ENCODE measurements around the gene AIG1. TPM values are rescaled to one million over a fixed set of nuclear protein-coding genes. Genes with fewer than 3 reads are reported as not detected.

The AIG1 gene
- total and polyA plus RNA-seq, 2 of the 13 experiments (the other 11 are each of a cell fraction or from before 2014, with no cell fraction given) = 115 to 197 TPM

DNA sequence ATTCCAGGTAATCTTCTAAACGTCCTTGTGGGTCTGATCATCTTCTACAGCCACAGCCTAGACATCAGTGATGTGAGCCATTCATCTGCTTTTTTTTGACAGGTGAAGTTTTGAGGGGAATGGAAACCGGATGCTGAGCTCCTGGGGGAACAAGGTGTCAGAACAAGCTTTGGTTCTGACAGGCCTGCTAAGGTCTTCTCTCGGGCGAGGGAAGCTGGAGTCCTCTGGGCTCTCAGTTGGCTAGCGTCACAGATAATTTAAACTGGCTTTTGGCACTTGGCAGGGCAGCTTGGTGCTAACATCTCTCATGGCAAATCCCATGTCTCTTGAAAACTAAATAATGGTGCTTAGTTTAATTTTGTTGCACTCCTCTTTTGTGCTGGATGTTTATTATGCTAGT is 8.4 kb upstream of the AIG1 start:
- H3K4me3 ChIP-seq (replicated peaks in 1 of 3; ENCODE audit: insufficient read depth in 1 of 3, low read depth in 2 of 3, low read length in 3 of 3) = no peak overlapping the region
- no peaks in the 10 kb centered on the region for H3K79me2 ChIP-seq (ENCODE audit: insufficient read depth, low read length)
- H3K27me3 ChIP-seq (ENCODE audit: control insufficient read depth in 1 of 2, insufficient read depth in 2 of 2, low read length in 2 of 2) = no peaks in the 10 kb centered on the region
- CTCF ChIA-PET (ENCODE audit: low intra/inter-chr PET ratio, low total read pairs) = no interaction called here
- BruUV-seq (replicated peaks) = no TSS peak
- H4K20me1 ChIP-seq (ENCODE audit: insufficient read depth, low read length) = no peaks in the 10 kb centered on the region
- no peaks in the 10 kb centered on the region for H3K4me1 ChIP-seq (ENCODE audit: insufficient read depth, low read length)
- peaks cover 1 to 10% of the 10 kb centered on the region in 2 experiments; a peak in 2 of 5 replicates for H3K36me3 ChIP-seq (replicated peaks in 1 of 2; ENCODE audit: control insufficient read depth in 1 of 2, insufficient read depth in 2 of 2, low read length in 2 of 2)
- WGBS (ENCODE audit: low lambda C conversion rate) = 91% methylated on average over 5 of the region's 5 CpGs
- FAIRE-seq (no peak), DNase-seq (ENCODE audit: low spot score) (no peak), ATAC-seq (no peak)
- POLR2A ChIA-PET = interaction anchor here (1.0 kb wide), 1 partner anchor 12 kb away, joined by 3 read pairs; no protein-coding TSS in a partner anchor
- in situ Hi-C loops (cut with HindIII; ENCODE audit: extremely low pct_ligation_motif_present, low pct_unique_long_range_greater_than_20kb) = loop anchor here (10.0 kb wide), 1 partner anchor 363 kb away; no protein-coding TSS in a partner anchor
- H3K9ac ChIP-seq (ENCODE audit: insufficient read depth, low read depth, low read length) = no peak overlapping the region
- H3K9me3 ChIP-seq (ENCODE audit: low read length) = no peaks in the 10 kb centered on the region
- H3K4me2 ChIP-seq (ENCODE audit: low read depth, low read length) = no peak overlapping the region
- intact Hi-C loops (cut with micrococcal nuclease; ENCODE audit: unreplicated experiment) = no loop called here
- H2AFZ ChIP-seq (ENCODE audit: low read length) = no peak overlapping the region
- no peak overlapping the region for H3K27ac ChIP-seq (ENCODE audit: extremely low read length, insufficient read depth, low read length)
- TF ChIP-seq, protein P1, sequence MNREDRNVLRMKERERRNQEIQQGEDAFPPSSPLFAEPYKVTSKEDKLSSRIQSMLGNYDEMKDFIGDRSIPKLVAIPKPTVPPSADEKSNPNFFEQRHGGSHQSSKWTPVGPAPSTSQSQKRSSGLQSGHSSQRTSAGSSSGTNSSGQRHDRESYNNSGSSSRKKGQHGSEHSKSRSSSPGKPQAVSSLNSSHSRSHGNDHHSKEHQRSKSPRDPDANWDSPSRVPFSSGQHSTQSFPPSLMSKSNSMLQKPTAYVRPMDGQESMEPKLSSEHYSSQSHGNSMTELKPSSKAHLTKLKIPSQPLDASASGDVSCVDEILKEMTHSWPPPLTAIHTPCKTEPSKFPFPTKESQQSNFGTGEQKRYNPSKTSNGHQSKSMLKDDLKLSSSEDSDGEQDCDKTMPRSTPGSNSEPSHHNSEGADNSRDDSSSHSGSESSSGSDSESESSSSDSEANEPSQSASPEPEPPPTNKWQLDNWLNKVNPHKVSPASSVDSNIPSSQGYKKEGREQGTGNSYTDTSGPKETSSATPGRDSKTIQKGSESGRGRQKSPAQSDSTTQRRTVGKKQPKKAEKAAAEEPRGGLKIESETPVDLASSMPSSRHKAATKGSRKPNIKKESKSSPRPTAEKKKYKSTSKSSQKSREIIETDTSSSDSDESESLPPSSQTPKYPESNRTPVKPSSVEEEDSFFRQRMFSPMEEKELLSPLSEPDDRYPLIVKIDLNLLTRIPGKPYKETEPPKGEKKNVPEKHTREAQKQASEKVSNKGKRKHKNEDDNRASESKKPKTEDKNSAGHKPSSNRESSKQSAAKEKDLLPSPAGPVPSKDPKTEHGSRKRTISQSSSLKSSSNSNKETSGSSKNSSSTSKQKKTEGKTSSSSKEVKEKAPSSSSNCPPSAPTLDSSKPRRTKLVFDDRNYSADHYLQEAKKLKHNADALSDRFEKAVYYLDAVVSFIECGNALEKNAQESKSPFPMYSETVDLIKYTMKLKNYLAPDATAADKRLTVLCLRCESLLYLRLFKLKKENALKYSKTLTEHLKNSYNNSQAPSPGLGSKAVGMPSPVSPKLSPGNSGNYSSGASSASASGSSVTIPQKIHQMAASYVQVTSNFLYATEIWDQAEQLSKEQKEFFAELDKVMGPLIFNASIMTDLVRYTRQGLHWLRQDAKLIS (CRISPR knock-in tag; IDR thresholded peaks at IDR 0.05) = no peak
- TF ChIP-seq ZNF713 (CRISPR knock-in tag; IDR thresholded peaks at IDR 0.05) (no peak), ZNF772 (CRISPR knock-in tag; IDR thresholded peaks at IDR 0.05) (no peak), GLI4 (CRISPR knock-in tag; IDR thresholded peaks at IDR 0.05; ENCODE audit: borderline replicate concordance) (no peak)
- TF ChIP-seq, protein P2, sequence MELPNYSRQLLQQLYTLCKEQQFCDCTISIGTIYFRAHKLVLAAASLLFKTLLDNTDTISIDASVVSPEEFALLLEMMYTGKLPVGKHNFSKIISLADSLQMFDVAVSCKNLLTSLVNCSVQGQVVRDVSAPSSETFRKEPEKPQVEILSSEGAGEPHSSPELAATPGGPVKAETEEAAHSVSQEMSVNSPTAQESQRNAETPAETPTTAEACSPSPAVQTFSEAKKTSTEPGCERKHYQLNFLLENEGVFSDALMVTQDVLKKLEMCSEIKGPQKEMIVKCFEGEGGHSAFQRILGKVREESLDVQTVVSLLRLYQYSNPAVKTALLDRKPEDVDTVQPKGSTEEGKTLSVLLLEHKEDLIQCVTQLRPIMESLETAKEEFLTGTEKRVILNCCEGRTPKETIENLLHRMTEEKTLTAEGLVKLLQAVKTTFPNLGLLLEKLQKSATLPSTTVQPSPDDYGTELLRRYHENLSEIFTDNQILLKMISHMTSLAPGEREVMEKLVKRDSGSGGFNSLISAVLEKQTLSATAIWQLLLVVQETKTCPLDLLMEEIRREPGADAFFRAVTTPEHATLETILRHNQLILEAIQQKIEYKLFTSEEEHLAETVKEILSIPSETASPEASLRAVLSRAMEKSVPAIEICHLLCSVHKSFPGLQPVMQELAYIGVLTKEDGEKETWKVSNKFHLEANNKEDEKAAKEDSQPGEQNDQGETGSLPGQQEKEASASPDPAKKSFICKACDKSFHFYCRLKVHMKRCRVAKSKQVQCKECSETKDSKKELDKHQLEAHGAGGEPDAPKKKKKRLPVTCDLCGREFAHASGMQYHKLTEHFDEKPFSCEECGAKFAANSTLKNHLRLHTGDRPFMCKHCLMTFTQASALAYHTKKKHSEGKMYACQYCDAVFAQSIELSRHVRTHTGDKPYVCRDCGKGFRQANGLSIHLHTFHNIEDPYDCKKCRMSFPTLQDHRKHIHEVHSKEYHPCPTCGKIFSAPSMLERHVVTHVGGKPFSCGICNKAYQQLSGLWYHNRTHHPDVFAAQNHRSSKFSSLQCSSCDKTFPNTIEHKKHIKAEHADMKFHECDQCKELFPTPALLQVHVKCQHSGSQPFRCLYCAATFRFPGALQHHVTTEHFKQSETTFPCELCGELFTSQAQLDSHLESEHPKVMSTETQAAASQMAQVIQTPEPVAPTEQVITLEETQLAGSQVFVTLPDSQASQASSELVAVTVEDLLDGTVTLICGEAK (IDR thresholded peaks at IDR 0.05) = no peak
- TF ChIP-seq, protein P2 (CRISPR knock-in tag; IDR thresholded peaks at IDR 0.05) = no peak
- TF ChIP-seq, protein P3, sequence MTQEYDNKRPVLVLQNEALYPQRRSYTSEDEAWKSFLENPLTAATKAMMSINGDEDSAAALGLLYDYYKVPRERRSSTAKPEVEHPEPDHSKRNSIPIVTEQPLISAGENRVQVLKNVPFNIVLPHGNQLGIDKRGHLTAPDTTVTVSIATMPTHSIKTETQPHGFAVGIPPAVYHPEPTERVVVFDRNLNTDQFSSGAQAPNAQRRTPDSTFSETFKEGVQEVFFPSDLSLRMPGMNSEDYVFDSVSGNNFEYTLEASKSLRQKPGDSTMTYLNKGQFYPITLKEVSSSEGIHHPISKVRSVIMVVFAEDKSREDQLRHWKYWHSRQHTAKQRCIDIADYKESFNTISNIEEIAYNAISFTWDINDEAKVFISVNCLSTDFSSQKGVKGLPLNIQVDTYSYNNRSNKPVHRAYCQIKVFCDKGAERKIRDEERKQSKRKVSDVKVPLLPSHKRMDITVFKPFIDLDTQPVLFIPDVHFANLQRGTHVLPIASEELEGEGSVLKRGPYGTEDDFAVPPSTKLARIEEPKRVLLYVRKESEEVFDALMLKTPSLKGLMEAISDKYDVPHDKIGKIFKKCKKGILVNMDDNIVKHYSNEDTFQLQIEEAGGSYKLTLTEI (CRISPR knock-in tag; conservative IDR thresholded peaks at IDR 0.05) = no peak
- TF ChIP-seq, protein P4, sequence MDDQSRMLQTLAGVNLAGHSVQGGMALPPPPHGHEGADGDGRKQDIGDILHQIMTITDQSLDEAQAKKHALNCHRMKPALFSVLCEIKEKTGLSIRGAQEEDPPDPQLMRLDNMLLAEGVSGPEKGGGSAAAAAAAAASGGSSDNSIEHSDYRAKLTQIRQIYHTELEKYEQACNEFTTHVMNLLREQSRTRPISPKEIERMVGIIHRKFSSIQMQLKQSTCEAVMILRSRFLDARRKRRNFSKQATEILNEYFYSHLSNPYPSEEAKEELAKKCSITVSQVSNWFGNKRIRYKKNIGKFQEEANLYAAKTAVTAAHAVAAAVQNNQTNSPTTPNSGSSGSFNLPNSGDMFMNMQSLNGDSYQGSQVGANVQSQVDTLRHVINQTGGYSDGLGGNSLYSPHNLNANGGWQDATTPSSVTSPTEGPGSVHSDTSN (CRISPR knock-in tag; IDR thresholded peaks at IDR 0.05; ENCODE audit: borderline replicate concordance) = no peak

Measured in HepG2 (cell line).